Measurements from ENCODE around the gene GTF2E1. TPM values are rescaled to one million over a fixed set of nuclear protein-coding genes. Genes with fewer than 3 reads are reported as not detected.
A peak's percentile ranks its signal among the peaks of the same experiment; 100 is the strongest.
"Not testable (repeated sequence)": the region's sequence is repeated elsewhere in the genome, so short reads cannot be mapped to it uniquely, and the experiment has no call there.

The GTF2E1 gene
- total RNA-seq, 1 donor from 2014 or later: 21.4 TPM

- no peak for DNase-seq
Measured at GRCh38 chr3:120756061-120756460, 13.5 kb downstream of the GTF2E1 start.

- DNase-seq: not testable (repeated sequence)
Measured at GRCh38 chr3:120758551-120758950, 16.0 kb downstream of the GTF2E1 start.

GRCh38 chr3:120762615-120763014, 20.1 kb downstream of the GTF2E1 start:
- DNase-seq: no peak

- no peak for DNase-seq
Measured at GRCh38 chr3:120763601-120764000, 21.1 kb downstream of the GTF2E1 start.

- no peak for DNase-seq
Measured at GRCh38 chr3:120764206-120764605, 21.7 kb downstream of the GTF2E1 start.

- DNase-seq: no peak
Measured at GRCh38 chr3:120765830-120766493, 23.4 kb downstream of the GTF2E1 start.

- no peak for DNase-seq
Measured at GRCh38 chr3:120766576-120766975, 24.0 kb downstream of the GTF2E1 start.

GRCh38 chr3:120767106-120767505, 24.6 kb downstream of the GTF2E1 start:
- DNase-seq: no peak

GRCh38 chr3:120769436-120769835, 26.9 kb downstream of the GTF2E1 start:
- DNase-seq: no peak

- DNase-seq: no peak
Measured at GRCh38 chr3:120770891-120771290, 28.3 kb downstream of the GTF2E1 start.

GRCh38 chr3:120772081-120772480, 29.5 kb downstream of the GTF2E1 start:
- DNase-seq: no peak

GRCh38 chr3:120773932-120774331, 31.4 kb downstream of the GTF2E1 start:
- DNase-seq: no peak

- DNase-seq: no peak
Measured at GRCh38 chr3:120775411-120775810, 32.9 kb downstream of the GTF2E1 start.

- no peak for DNase-seq
Measured at GRCh38 chr3:120778776-120779175, 36.2 kb downstream of the GTF2E1 start.

- no peak for DNase-seq
Measured at GRCh38 chr3:120780977-120781376, 38.4 kb downstream of the GTF2E1 start.

GRCh38 chr3:120785832-120786231, 43.3 kb downstream of the GTF2E1 start:
- DNase-seq: not testable (repeated sequence)

GRCh38 chr3:120791010-120791409, 48.5 kb downstream of the GTF2E1 start:
- DNase-seq: no peak

- no peak for DNase-seq
Measured at GRCh38 chr3:120791913-120792312, 49.4 kb downstream of the GTF2E1 start.

GRCh38 chr3:120793601-120794000, 51.1 kb downstream of the GTF2E1 start:
- no peak for DNase-seq

- peak; percentile 30 for DNase-seq
Measured at GRCh38 chr3:120795017-120795648, 52.6 kb downstream of the GTF2E1 start.

GRCh38 chr3:120795959-120796358, 53.4 kb downstream of the GTF2E1 start:
- no peak for DNase-seq

- DNase-seq: no peak
Measured at GRCh38 chr3:120796976-120797375, 54.4 kb downstream of the GTF2E1 start.

- no peak for DNase-seq
Measured at GRCh38 chr3:120797857-120798256, 55.3 kb downstream of the GTF2E1 start.

- DNase-seq: no peak
Measured at GRCh38 chr3:120798346-120798745, 55.8 kb downstream of the GTF2E1 start.
